ENCODE results near the gene CFAP161. TPM values are rescaled to one million over a fixed set of nuclear protein-coding genes. Genes with fewer than 3 reads are reported as not detected.
"Not testable (repeated sequence)": the region's sequence is repeated elsewhere in the genome, so short reads cannot be mapped to it uniquely, and the experiment has no call there.

Gene CFAP161
- total RNA-seq, 4 donors from 2014 or later, result 6.6 TPM; not detected in 3

DNA sequence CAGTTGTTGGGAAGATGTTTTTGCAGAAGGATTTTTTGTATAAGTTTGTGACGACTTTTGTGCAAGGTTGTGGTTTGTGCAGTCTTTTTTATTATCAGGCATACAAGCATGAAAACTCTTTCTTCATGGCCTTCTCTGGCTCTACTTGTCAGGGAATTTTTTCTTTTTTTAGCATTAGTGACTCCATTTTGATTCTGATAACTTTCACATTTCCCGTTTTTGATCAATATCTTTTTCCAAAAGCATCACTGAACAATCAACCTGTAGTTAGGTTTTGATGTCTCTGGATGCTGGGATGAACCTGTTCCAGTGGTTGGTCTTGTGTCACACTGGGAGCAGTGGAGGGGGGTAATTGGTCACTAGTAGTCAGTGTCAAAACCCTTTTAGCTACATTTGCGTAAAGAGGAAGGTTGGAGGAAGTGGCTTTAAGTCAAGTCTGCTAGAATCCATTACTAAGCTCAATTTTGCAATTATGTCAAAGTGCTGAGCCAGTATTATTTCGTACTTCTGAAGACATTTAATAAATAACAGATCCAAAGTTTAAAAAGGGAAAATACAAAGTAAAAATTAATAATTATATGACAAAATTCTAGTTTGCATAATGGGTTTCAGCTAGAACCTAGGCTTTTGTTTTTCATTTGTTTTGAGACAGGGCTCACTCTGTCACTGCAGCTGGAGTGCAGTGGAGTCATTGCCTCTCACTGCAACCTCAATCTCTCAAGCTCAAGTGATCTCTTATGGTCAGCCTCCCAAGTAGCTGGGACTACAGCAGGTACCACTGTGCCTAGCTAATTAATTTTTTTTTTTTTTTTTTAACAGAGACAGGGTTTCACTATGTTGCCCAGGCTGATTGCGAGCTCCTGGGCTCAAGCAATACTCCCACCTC is 18.8 kb upstream of the CFAP161 start:
- Histone ChIP-seq H3K27ac (no peak overlapping the region), H3K4me1 (no peaks in the 10 kb centered on the region), H3K9me3 (no peaks in the 10 kb centered on the region), H3K27me3 (peaks cover 0 to 5% of the 10 kb centered on the region in 2 donors), H3K36me3 (no peaks in the 10 kb centered on the region), H3K4me3 (no peak overlapping the region)
- no peak for TF ChIP-seq POLR2A (IDR thresholded peaks at IDR 0.05)
- no peak for DNase-seq

DNA sequence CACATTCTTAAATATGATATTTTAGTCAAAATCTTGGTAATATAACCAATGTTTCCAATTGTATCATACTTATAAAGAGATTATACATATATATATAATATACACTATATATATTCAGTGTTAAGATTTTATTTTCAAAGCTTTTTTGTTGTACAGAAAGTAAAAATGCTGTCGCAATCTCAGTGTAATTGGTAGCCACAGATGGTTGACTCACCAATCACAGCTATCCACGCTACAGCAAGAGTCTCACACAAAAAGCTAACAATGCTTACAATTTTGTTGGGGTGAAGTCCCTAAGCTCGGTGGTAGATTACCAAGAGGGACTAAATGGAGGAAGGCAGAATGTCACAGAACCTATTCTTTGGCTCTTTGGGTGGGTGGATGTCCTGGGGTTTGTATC is 16.9 kb upstream of the CFAP161 start:
- no peak for TF ChIP-seq POLR2A (IDR thresholded peaks at IDR 0.05)
- TF ChIP-seq, protein P1, sequence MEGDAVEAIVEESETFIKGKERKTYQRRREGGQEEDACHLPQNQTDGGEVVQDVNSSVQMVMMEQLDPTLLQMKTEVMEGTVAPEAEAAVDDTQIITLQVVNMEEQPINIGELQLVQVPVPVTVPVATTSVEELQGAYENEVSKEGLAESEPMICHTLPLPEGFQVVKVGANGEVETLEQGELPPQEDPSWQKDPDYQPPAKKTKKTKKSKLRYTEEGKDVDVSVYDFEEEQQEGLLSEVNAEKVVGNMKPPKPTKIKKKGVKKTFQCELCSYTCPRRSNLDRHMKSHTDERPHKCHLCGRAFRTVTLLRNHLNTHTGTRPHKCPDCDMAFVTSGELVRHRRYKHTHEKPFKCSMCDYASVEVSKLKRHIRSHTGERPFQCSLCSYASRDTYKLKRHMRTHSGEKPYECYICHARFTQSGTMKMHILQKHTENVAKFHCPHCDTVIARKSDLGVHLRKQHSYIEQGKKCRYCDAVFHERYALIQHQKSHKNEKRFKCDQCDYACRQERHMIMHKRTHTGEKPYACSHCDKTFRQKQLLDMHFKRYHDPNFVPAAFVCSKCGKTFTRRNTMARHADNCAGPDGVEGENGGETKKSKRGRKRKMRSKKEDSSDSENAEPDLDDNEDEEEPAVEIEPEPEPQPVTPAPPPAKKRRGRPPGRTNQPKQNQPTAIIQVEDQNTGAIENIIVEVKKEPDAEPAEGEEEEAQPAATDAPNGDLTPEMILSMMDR (IDR thresholded peaks at IDR 0.05), result no peak
- H3K27ac ChIP-seq, result no peak overlapping the region
- peaks cover 0 to 5% of the 10 kb centered on the region in 2 donors for H3K27me3 ChIP-seq
- no peak for DNase-seq
- H3K4me1 ChIP-seq, result no peaks in the 10 kb centered on the region
- no peak overlapping the region for H3K4me3 ChIP-seq
- H3K36me3 ChIP-seq, result no peaks in the 10 kb centered on the region
- no peaks in the 10 kb centered on the region for H3K9me3 ChIP-seq

DNA sequence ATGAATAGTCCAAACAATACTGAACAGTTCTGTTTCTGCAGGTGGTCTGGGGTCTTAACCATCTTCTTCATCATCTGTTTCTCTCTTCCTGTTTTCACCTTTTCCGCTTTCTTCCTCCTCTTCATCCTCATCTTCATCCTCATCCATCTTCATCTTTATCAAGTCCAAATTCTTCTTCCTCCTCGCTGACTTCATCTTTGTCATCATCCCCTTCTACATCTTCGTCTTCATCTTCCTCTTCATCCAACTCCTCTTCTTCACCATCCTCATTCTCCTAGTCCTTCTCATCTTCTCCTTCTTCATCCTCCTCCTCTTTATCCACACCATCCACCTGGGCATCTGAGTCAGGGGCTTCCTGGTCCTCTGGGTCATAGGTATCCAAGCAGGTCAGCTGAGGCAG is 16.5 kb upstream of the CFAP161 start:
- H3K36me3 ChIP-seq, result no peaks in the 10 kb centered on the region
- H3K4me1 ChIP-seq, result no peaks in the 10 kb centered on the region
- DNase-seq, result no peak
- no peak overlapping the region for H3K4me3 ChIP-seq
- peaks cover 0 to 5% of the 10 kb centered on the region in 2 donors for H3K27me3 ChIP-seq
- no peak overlapping the region for H3K27ac ChIP-seq
- TF ChIP-seq POLR2A (IDR thresholded peaks at IDR 0.05), result no peak
- TF ChIP-seq, protein P1 (IDR thresholded peaks at IDR 0.05), result no peak
- H3K9me3 ChIP-seq, result no peaks in the 10 kb centered on the region

GRCh38 chr15:81118361-81118760 is 15.7 kb upstream of the CFAP161 start:
- Histone ChIP-seq H3K27me3 (peaks cover 0 to 5% of the 10 kb centered on the region in 2 donors), H3K4me1 (no peaks in the 10 kb centered on the region), H3K9me3 (no peaks in the 10 kb centered on the region), H3K4me3 (no peak overlapping the region), H3K27ac (no peak overlapping the region), H3K36me3 (no peaks in the 10 kb centered on the region)
- DNase-seq, result no peak
- TF ChIP-seq, protein P1 (IDR thresholded peaks at IDR 0.05), result no peak
- no peak for TF ChIP-seq POLR2A (IDR thresholded peaks at IDR 0.05)

GRCh38 chr15:81120069-81120468 is 14.0 kb upstream of the CFAP161 start:
- Histone ChIP-seq H3K27me3 (peaks cover 0 to 5% of the 10 kb centered on the region in 2 donors), H3K4me3 (no peak overlapping the region), H3K4me1 (no peaks in the 10 kb centered on the region), H3K27ac (no peak overlapping the region), H3K9me3 (no peaks in the 10 kb centered on the region), H3K36me3 (no peaks in the 10 kb centered on the region)
- DNase-seq, result no peak
- TF ChIP-seq, protein P1 (IDR thresholded peaks at IDR 0.05), result no peak
- no peak for TF ChIP-seq POLR2A (IDR thresholded peaks at IDR 0.05)

- Histone ChIP-seq H3K27ac (no peak overlapping the region), H3K36me3 (no peaks in the 10 kb centered on the region), H3K9me3 (no peaks in the 10 kb centered on the region), H3K27me3 (no peaks in the 10 kb centered on the region), H3K4me3 (no peak overlapping the region), H3K4me1 (no peaks in the 10 kb centered on the region)
- TF ChIP-seq POLR2A (IDR thresholded peaks at IDR 0.05), result no peak
- TF ChIP-seq, protein P1 (IDR thresholded peaks at IDR 0.05), result no peak
- DNase-seq, result no peak
These were observed 7.2 kb upstream of the CFAP161 start for GRCh38 chr15:81126892-81127291.

GRCh38 chr15:81141478-81141877 is 7.4 kb downstream of the CFAP161 start:
- not testable (repeated sequence) for H3K4me3 ChIP-seq, DNase-seq

More at GRCh38 chr15:81141478-81141877, 7.4 kb downstream of the CFAP161 start:
- not testable (repeated sequence) for H3K4me1 ChIP-seq, H3K36me3 ChIP-seq, H3K9me3 ChIP-seq, H3K27me3 ChIP-seq, H3K27ac ChIP-seq

Measured in Peyer's patch (tissue), 4 donors.